Measurements from ENCODE around the gene SORBS1.

GRCh38 chr10:95431900-95432342, 129.2 kb downstream of the SORBS1 start:
- TF ChIP-seq GATA2 (IDR thresholded peaks at IDR 0.05; ENCODE audit: insufficient read depth, insufficient read length, low read depth, low read length) (no peak), CTCF (IDR thresholded peaks at IDR 0.05; ENCODE audit: extremely low read depth in 1 of 2, insufficient read depth in 1 of 2, low read depth in 1 of 2, low read length in 2 of 2) (no peak)

Measured in endothelial cell of umbilical vein (primary cell).